NCI-H526 (cell line): ENCODE data around the gene GMFB.
"Not testable (repeated sequence)": the region's sequence is repeated elsewhere in the genome, so short reads cannot be mapped to it uniquely, and the experiment has no call there.

Experiments used
- DNase-seq, 2 experiments: peaks; one replicate each; lab custom pipeline; 2025; lab: John Stamatoyannopoulos, UW

GMFB gene

DNA sequence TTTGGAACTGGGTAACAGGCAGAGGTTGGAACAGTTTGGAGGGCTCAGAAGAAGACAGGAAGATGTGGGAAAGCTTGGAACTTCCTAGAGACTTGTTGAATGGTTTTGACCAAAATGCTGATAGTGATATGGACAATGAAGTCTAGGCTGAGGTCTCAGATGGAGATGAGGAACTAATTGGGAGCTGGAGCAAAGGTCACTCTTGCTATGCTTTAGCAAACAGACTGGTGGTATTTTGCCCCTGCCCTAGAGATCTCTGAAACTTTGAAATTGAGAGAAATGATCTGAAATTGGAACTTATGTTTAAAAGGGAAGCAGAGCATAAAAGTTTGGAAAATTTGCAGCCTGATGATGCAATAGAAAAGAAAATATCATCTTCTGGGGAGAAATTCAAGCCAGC is 30.2 kb downstream of the GMFB start:
- not testable (repeated sequence) for DNase-seq

DNA sequence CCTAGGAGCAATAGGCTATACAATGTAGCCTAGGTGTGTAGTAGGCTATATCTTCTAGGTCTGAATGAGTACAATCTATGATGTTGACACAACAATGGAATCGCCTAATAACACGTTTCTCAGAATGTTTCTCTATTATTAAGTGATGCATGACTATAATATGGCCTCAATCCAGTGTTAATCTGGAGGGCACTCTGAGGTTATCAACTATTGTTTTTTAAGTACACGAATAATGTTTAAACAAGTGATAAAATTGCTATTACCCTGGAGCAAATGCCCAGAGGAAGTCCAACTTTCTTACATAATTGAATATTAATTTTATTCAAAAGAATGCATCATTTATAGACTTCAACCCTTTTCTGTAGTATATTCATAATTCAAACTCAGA is 31.2 kb downstream of the GMFB start:
- no peak for DNase-seq

DNA sequence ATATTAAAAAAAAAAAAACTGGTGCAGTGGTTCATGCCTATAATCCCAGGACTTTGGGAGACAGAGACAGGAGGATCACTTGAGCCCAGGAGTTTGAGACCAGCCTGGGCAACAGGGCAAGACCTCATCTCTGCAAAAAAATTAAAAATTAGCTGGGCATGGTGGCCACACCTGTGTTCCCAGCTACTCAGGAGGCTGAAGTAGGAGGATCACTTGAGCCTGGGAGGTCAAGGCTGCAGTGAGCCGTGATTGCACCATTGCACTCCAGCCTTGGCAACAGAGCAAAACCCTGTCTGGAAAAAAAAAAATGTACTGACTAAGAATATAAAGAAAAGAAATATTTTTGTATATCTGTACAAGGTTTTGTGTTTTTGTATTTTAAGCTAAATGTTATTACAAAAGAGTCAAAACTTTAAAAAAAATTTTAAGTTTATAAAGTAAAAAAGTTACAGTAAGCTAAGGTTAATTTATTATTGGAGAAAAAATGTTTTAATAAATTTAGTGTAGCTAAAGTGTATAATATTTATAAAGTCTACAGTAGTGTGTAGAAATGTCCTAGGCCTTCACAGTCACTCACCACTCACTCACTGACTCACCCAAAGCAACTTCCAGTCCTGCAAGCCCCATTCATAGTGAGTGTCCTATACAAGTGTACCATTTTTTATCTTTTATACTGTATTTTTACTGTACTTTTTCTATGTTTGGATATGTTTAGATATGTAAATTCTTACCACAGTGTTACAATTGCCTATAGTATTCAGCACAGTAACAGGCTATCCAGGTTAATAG is 31.8 kb downstream of the GMFB start:
- not testable (repeated sequence) for DNase-seq

DNA sequence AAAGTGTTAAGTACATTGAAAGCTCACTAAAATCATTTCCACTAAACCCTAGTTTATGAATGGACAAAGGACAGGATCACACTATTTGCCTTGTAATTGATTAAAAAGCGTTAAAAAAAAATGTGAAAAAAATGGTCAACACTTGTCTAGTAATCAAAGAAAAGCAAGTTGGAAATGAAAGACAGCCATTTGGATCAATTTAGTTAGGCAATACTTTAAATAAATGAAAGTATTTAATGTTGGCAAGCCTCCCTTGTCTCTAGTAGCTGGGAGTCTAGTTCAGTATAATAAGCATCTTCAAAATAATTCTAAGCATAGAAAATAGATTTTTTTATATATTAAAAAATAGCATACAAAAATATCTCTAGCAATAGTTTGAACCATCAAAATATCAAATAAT is 33.4 kb downstream of the GMFB start:
- no peak for DNase-seq

DNA sequence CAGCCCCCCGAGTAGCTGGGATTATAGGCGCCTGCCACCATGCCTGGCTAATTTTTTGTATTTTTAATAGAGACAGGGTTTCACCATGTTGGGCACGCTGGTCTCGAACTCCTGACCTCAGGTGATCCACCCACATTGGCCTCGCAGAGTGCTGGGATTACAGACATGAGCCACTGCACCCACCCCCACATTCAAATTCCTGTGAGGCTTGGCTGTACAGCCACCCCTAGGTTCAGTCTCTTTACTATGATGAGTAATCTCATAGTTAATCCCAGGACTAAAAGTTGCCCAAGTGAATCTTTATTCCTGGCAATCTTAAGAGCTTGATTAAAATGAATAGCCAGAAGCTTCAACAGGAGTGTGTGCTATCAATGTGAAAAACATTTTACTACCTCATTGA is 34.8 kb downstream of the GMFB start:
- DNase-seq = not testable (repeated sequence)

DNA sequence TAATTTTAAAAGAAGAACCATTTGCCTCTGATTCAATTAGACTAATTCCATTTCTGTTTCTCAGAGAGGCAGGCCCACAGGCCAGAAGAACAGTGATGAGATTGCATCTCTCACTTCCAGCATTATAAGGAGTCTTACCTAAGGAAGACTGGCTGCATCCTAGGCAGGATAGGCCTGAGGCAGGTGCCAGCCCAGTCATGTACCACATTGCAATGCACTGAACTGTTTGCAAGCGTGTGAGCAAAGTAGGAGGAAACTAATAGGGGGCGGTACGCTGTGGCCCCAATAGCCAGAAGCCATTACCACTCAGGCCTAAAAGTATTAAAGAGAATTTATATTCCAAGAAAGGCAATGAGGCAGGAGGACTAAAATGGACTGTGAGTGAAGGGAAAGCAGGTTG is 35.5 kb downstream of the GMFB start:
- DNase-seq = no peak

DNA sequence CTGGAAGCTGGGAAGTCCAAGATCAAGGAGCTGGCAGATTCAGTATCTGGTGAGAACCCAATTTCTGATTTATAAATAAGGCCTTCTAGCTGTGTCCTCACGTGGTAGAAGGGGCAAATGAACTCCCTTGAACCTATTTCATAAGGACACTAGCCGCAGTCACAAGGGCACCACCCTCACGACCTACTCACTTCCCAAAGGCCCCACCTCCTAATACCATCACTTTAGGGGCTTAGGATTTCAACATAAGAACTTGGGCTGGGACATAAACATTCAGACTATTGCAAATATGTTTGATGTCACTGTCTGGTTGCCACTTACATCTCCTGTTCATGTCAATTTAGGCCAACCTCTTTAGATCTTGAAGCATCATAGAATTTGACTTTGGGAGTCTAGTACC is 36.8 kb downstream of the GMFB start:
- no peak for DNase-seq

DNA sequence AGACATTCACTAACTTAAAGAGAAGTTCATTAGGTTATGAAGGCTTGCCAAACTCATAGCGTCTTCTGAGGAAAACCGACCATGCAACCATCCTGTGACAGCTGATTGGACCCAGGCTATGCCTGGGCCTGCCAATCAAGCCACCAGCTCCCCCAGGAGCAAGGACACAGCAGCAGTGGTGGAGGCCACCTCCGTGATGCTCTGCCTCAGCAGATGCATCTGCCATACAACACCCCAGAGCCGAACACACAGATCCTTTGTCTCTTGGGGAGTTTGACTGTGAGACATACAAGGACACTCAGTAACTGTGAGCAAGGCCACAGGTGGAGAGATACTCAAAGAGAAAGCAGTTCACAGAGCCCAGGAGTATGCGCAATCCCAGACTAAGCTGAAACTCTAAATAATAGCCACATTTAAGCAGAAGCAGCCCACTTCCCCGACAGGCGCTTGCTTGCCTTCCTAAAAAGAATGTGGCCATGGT is 37.6 kb downstream of the GMFB start:
- no peak for DNase-seq

DNA sequence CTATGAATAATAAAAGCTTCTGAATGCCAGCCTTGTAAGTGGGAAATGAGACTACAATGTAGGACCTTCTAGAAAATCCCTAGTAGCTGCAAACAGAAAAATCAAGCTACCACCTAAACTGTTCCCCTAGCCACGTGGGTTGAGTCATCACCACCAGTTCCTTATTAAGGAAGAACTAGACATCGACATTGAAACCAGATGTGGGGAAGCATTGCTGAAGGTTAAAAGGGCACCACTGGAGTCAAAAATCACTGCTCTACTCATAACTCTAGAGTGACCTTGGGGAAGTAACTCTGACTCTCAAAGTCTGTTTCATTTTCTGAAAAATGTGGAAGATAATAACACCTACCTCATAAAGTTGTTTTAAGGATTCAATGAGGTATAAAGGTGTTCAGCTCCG is 38.2 kb downstream of the GMFB start:
- no peak for DNase-seq

DNA sequence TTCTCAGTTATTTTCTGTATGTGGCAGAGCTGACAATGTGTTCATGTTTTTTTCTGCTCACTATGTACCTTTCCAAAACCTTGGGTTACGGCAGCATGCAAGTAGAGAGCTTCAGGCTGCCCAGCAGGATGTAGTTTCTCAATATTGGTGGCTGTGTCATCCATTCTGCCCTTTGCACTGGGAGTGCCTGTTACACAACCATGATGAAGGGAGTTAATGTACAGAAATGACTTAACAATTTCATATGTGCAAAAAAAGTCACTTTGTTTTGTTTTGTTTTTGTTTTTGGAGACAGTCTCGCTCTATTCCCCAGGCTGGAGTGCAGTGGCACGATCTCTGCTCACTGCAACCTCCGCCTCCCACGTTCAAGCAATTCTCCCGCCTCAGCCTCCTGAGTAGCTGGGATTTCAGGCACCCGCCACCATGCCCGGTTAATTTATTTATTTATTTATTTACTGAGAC is 41.5 kb downstream of the GMFB start:
- no peak for DNase-seq

DNA sequence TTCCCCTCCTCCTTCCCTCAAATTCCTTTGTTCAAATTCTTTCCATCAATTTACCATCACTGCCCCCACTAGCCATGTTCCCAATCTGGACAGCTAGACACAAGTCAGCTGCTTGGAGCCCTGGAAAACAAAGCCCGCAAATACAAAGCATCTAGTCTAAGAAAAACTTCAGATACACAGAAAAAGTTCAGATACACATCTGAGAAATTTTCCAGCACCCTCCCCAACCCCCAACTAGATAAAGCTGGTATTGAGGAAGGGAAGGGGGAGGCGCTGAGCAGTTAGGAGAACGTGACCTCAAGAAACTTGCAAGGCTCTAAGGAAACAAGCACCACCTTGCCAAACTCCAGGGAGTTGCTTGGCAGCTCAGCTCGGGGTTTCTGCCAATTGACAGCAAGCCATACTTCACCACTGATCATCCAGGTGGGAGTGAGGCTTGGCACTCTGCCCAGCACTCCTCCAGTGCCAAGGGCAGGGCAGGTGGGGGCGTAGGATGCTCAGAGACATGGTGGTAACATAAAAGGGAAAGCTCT is 42.6 kb downstream of the GMFB start:
- no peak for DNase-seq

DNA sequence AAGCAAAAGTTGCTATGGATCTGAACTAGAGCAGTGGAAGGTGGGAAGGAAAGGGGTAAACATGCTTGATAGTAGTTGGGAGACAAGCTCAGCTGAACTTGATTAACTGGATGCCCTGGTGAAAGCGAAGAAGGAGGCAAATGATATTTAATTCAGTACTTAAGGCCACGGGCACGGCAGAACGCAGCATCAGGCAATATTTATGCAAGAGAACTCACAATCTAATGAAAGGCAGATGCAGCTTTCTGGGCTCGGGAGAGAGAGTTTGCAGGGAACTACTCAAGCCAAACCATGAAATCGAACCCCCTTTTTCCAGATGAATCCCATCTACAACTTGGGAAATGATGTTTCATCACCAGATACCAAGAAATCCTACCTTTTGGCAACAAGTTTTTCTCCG is 44.1 kb downstream of the GMFB start:
- DNase-seq = no peak

DNA sequence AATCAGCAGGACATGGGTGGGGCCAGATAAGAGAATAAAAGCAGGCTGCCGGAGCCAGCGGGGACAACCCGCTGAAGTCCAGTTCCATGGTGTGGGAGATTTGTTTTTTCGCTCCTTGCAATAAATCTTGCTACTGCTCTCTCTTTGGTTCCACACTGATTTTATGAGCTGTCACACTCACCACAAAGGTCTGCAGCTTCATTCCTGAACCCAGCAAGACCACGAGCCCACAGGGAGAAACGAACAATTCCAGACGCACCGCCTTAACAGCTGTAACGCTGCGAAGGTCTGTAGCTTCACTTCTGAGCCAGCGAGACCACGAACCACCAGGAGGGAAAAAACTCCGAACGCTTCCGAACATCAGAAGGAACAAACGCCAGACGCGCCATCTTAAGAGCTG is 44.8 kb downstream of the GMFB start:
- no peak for DNase-seq

DNA sequence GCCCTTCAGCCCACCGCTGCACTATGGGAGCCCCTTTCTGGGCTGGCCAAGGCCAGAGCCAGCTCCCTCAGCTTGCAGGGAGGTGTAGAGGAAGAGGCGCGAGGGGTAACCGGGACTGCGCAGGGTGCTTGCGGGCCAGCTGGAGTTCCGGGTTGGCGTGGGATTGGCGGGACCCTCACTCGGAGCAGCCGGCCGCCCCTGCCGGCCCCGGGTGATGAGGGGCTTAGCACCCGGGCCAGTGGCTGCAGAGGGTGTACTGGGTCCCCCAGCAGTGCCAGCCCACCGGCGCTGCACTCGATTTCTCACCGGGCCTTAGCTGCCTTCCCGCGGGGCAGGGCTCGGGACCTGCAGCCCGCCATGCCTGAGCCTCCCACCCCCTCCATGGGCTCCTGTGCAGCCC is 45.8 kb downstream of the GMFB start:
- not testable (repeated sequence) for DNase-seq

DNA sequence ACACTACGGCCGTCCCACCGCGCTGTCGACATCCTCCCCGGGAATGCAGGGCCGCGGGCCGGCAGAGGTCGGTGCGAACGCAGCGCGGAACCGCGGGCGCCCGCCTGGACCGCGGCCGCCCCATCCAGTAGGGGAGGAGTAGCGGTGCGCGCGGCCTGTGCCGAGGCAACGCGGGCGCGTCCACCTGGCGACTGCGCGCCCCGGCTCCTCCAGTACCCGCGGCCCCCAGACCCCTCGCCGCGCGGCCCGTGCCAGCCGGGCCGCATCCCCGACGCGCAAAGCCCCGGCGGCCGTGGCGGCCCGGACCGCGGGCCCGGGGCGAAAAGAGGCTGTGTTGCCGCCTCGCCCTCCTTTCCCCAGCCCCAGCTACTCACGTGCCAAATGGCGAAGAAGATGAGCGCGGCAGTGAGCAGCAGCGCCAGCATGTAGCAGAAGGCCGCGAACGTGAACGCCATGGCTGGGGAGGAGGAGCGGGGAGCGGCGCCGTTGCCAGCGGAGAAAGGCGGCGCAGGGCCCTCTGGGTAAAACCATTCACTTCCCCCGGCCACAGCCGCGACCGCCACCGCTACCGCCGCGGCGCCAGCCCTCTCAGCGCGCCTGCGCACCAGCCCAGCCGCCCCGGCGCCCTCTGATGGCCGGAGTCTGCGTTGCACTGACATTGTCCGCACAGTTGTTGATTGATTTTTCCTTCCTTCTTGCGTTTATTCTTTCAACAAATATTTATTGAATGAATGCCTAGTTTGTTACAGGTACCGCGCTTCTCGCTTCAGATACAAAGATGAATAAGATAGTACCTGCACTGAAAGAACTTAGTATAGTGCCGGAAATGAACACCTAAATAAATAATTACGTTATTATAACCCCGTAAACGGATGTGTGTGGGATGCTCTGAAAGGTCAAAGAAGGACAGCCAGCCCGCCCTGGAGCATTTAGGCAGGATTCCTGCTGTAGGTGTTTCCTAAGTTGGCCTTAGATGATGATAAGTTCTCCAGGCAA is 47.6 kb downstream of the GMFB start, which contains the start of gene CNIH1:
TSS of gene CNIH1 (minus strand) at position 502 of the 996 bp plus-strand sequence. CDS start at position 455, 47 bp downstream.
- DNase-seq = peak; percentile 83 to 95

DNA sequence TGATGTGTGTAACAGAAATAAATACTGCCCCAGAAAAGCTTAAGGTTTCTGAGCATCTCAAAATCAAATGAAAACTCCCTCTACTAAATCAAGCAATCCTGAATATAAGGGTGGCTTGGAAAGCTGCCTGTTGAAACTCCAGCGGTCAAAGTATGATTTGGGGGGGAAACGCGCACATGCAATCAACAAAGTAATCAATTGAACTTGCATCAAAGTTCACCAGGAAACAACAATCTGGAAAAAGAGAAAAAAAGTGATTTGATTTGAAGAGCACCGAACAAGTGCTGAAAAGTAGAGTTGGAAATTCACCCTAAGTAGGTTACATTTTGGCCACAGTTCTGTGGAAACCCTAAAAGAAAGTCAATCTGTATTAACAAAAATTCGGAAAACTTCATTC is 48.3 kb downstream of the GMFB start:
- DNase-seq = no peak

DNA sequence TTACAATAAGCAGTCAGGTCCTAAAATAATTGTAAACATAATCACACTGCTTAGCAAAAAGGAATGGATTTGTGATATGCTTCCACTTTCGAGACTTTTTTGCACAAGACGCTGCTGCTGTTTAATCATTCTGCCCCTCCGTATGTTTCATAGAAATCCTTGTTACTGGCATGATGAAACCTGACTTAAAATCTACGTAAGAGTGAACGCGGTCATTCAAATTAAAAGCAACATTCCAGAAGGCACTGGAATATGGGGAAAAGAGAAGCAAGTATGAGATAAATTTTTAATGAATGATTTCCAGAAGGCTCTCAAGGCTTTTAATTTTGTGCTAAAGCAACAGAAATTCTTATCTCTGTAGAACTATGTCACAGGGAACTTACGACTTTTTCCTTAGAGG is 48.7 kb downstream of the GMFB start:
- peak in 1 of 2 experiments; percentile 16 for DNase-seq

DNA sequence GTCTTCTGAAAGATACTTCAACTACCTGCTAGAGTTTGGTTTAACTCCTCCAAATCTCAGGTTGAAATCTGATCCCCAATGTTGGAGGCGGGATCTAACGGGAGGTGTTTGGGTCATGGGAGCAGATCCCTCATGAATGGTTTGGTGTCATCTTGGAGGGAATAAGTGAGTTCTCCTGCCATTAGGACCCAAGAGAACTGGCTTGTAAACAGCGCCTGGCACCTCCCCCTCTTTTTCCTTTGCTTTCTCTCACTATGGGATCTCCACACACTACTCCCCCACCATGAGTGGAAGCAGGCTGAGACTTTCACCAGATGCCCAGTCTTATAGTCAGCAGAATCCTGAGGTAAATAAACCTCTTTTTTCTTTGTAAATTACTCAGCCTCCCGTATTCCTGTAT is 50.1 kb downstream of the GMFB start:
- DNase-seq = peak in 1 of 2 experiments; percentile 4

DNA sequence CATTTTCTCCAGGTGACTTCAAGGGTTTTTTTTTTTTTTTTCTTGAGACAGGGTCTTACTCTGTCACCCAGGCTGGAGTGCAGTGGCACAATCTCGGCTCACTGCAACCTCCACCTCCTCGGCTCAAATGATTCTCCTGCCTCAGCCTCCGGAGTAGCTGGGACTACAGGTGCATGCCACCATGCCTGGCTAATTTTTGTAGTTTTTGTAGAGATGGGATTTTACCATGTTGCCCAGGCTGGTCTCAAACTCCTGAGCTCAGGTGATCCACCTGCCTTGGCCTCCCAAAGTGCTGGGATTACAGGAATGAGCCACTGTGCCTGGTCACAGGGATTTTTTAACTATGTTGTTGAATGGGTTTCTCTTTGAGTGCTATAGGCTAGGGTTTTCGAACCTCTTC is 50.8 kb downstream of the GMFB start:
- not testable (repeated sequence) for DNase-seq

DNA sequence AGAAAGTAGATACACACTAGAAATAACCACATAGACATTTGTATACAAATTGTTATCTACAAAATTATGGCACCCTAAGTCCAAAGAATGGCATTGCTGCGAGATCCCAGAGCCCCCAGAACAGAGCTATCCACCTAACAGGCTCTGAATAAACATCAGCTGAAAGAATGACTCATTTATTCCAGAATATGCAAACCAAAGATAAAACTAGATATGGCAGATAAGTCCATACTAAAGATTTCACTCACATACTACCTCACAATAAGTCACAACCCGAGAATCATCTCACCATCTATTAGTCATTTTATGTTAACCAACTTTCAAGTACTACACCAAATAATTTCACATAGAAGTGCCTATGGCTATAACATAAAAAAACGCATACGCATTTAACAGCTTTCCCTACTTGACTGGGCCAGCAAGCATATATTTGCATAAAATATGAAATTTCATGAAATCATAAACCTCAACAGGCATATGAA is 53.2 kb downstream of the GMFB start:
- peak; percentile 88 to 96 for DNase-seq

DNA sequence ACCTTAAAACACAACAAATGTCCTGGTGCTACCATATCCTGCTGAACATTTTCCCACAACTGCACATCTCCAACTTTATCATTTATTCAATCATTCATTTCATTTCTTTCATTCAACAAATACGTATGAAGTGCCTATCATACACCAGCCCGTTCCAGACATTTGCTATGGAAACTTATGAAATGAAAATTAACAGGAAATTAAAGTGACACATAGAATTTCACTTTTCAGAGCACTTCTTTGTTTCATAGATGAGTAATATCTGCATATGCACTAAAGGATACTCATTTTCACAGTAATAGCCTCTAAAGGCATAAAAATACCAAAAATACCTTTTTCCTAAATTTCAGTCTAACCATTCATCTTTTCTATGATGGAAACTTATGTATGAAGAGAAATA is 60.3 kb downstream of the GMFB start:
- no peak for DNase-seq

DNA sequence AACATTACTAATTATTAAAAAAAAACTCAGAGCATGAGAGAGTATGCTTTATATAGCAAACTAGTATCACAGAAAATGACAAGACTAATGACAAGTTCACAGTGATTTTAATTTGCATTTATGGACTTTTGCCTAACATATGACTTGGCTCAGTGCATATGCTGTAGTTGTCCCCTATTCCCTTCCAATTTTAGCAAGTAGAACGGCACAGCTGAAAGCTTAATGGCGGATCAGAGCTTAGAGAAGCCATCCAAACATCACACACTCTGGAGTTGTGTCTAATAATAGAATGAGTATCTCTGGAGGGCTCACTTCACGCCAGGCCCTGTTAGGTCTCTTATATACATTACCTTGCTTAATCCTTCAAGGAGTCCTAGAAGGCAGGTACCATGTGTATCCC is 60.9 kb downstream of the GMFB start:
- no peak for DNase-seq
